Vagina (tissue), 2 donors: Measurements from ENCODE around the gene MBP.

ENCODE experiments used
- CTCF ChIP-seq, 3 experiments: fragments of 450-650 bp in 2 of 3; fragments of 200-600 bp in 1 of 3; sonication (generic) in 1 of 3; IDR thresholded peaks; one replicate each; pipeline ENCODE4 v1.5.1; 2017 to 2019; ENCODE audit warnings: antibody characterized with exemption in 3 of 3, mild to moderate bottlenecking in 2 of 3, moderate library complexity in 2 of 3
- POLR2AphosphoS5 ChIP-seq, 2 donors: sonication (generic); formaldehyde crosslinking; IDR thresholded peaks; one replicate each; pipeline ENCODE4 v1.9.0; 2017; ENCODE audit warnings: antibody characterized with exemption in 2 of 2, mild to moderate bottlenecking in 2 of 2, low read depth in 1 of 2; ENCODE audit not compliant: insufficient read depth in 1 of 2

- TF ChIP-seq CTCF (IDR thresholded peaks at IDR 0.05) (no peak), POLR2AphosphoS5 (IDR thresholded peaks at IDR 0.05; ENCODE audit: insufficient read depth in 1 of 2, low read depth in 1 of 2) (no peak)
Observed at GRCh38 chr18:77025831-77026363, 106.7 kb downstream of the MBP start.
